Choroid plexus epithelial cell (primary cell): ENCODE measurements around the gene TEX51.

Source experiments
- DNase-seq: peaks from one replicate; pipeline ENCODE4 v3.0.0-alpha.2; 2010; ENCODE audit warnings: low read depth
- H3K4me3 ChIP-seq: 2 replicates; pipeline ENCODE4 v1.5.1; 2011; ENCODE audit warnings: low read depth, mild to moderate bottlenecking, control low read depth, low read length, moderate library complexity
- TF ChIP-seq, protein P1 (sequence below): conservative IDR thresholded peaks from 2 replicates; pipeline ENCODE4 v1.5.1; 2011; ENCODE audit warnings: low read depth, mild to moderate bottlenecking, control low read depth, inconsistent platforms, low read length, moderate library complexity

The TEX51 gene

DNA sequence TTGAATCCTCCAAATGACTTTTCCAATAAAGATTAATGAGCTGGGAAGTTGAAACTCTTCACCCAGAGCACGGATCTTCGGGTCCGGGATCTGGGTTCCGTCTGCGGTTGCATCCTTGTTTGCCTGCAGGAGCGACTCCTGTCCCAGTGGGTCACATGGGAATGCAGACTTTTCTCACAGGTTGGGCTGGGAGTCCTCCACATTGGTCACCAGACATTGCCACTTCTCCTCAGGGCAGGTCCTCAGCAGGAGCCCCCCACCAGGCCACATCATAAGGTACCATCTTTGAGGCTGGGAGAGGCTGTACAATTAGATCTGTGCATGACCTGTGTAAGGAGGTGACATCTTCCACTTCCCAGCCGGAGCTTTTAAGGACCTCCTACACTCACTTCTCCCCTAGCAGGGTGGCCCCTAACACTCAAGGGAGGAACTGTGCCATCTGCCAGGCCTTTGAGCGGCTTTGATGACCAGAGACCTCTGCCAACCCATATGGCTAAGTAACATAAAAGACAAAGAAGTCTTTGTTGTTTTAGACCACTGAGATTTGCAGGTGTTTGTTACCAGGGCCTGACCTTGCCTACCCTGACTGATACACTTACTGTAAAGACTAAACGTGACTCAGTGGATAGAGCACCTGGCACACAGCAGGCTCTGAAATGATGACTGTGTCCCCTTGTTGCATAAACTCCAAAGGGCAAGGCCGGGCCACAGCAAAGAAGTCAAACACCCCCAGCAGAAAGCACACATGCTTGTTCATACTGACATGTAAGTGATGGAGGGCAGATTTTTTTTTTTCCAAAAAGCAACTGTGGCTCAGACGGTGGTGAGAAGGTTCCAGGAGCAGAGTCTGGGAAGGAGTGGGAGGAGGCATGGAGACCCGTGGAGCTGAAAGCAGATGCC lies 7.9 kb upstream of the TEX51 start:
- TF ChIP-seq, protein P1, sequence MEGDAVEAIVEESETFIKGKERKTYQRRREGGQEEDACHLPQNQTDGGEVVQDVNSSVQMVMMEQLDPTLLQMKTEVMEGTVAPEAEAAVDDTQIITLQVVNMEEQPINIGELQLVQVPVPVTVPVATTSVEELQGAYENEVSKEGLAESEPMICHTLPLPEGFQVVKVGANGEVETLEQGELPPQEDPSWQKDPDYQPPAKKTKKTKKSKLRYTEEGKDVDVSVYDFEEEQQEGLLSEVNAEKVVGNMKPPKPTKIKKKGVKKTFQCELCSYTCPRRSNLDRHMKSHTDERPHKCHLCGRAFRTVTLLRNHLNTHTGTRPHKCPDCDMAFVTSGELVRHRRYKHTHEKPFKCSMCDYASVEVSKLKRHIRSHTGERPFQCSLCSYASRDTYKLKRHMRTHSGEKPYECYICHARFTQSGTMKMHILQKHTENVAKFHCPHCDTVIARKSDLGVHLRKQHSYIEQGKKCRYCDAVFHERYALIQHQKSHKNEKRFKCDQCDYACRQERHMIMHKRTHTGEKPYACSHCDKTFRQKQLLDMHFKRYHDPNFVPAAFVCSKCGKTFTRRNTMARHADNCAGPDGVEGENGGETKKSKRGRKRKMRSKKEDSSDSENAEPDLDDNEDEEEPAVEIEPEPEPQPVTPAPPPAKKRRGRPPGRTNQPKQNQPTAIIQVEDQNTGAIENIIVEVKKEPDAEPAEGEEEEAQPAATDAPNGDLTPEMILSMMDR: no peak
- H3K4me3 ChIP-seq: no peak overlapping the region
- DNase-seq: no peak

GRCh38 chr2:126891681-126892500 lies 6.8 kb upstream of the TEX51 start:
- H3K4me3 ChIP-seq: no peak overlapping the region
- DNase-seq: no peak
- TF ChIP-seq, protein P1: no peak

DNA sequence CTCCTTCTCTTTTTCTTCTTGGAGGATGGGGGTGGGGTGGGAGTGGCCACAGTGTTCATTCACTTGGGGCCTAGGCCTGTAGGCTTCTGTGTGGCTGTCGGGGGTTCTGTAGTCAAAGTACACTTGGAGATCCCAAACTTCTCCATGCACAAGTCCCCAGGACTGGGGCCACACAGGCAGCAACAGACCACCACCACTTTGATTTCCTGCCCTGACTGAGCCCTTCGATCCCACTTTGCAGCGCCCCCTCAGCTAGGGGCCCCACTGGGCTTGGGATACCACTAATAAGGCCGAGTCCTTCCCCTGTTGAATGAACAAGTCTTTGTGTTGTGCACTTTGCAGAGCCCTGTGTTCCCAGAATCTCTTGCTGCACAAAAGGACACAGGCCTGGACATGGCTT lies 5.5 kb upstream of the TEX51 start:
- TF ChIP-seq, protein P1: no peak
- no peak overlapping the region for H3K4me3 ChIP-seq
- DNase-seq: no peak

GRCh38 chr2:126893606-126894005 lies 5.1 kb upstream of the TEX51 start:
- H3K4me3 ChIP-seq: no peak overlapping the region
- TF ChIP-seq, protein P1: no peak
- DNase-seq: no peak

DNA sequence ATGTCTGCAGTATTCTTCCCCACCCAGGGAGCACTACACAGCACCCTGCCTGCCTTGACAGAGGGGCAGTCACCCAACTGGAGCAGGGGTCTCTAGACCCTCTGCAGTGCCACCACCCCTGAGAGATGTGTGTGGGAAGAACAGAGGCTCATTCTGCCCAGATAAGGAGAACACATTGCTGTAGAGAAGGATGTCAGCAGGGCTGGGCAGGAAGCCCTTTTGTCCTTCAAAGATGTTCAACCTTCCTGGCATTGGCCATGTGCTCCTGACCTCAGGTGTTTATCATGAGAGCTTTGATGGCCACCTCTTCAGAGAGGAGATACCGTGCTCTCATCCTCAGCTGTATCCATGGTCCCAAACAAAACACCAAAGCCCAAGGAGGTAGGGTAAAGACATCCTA lies 4.6 kb upstream of the TEX51 start:
- no peak overlapping the region for H3K4me3 ChIP-seq
- TF ChIP-seq, protein P1: no peak
- DNase-seq: no peak

DNA sequence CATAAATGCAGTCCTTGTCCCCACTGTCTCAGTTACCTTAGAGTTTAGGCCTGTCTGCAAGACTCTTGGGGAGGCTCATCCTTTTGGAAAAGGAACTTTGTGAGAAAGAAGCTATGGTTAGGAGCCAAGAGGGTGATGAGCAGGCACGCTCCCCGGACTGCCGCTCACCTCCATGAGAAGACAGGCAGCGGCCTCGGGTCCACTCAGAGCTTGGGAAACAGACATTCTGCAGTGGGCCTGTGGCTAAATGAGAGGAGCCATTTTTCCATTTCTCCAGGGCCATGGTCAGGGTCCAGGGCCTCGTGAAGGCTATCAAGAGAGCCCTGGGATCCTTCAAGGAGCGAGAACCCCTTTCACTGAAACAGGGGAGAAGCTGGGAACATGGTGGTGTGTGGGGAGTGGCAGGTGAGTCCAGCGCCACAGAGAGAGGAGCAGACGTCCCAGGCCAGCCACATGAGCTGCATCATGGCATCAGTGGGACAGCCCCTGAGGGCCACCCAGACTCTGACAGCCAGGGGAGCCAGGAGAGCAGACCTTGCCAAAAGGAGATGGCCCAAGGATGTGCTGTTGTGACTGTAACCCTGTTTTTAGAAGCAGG lies 4.0 kb upstream of the TEX51 start:
- H3K4me3 ChIP-seq: no peak overlapping the region
- no peak for DNase-seq
- TF ChIP-seq, protein P1: no peak
